Nephron progenitor cell (in vitro differentiated cells): Measurements from ENCODE around the gene EMC9.

ENCODE experiments used
- DNase-seq: peaks from one replicate; pipeline ENCODE4 v3.0.0; 2021
- H3K27ac Mint-ChIP-seq: 2 replicates; pipeline ENCODE4 v1.8.0; 2021; ENCODE audit warnings: mild to moderate bottlenecking, moderate library complexity, mixed read lengths
- H3K27me3 Mint-ChIP-seq: 2 replicates; pipeline ENCODE4 v1.8.0; 2021; ENCODE audit warnings: mild to moderate bottlenecking, low read depth, mixed read lengths; ENCODE audit not compliant: poor library complexity
- H3K36me3 Mint-ChIP-seq: 2 replicates; pipeline ENCODE4 v1.8.0; 2021; ENCODE audit warnings: low read depth, mixed read lengths
- H3K4me1 Mint-ChIP-seq: 2 replicates; pipeline ENCODE4 v1.8.0; 2021; ENCODE audit warnings: mixed read lengths
- H3K4me3 Mint-ChIP-seq: 2 replicates; pipeline ENCODE4 v1.8.0; 2021; ENCODE audit warnings: mild to moderate bottlenecking, moderate library complexity, mixed read lengths
- H3K9me3 Mint-ChIP-seq: 2 replicates; pipeline ENCODE4 v1.8.0; 2021; ENCODE audit warnings: mild to moderate bottlenecking, moderate library complexity, mixed read lengths
- CTCF ChIP-seq: fragments of 200-600 bp; sonication (generic); IDR thresholded peaks from 2 replicates; pipeline ENCODE4 v1.5.0; 2021; ENCODE audit warnings: antibody characterized with exemption

Gene EMC9

GRCh38 chr14:24156840-24157239, 15.4 kb upstream of the EMC9 start:
- Mint-ChIP-seq H3K27ac (peak overlapping the region; percentile 36), H3K4me1 (peaks cover 16% of the 10 kb centered on the region), H3K36me3 (peaks cover 49% of the 10 kb centered on the region), H3K4me3 (no peak overlapping the region), H3K27me3 (no peaks in the 10 kb centered on the region), H3K9me3 (no peaks in the 10 kb centered on the region)
- no peak for TF ChIP-seq CTCF
- DNase-seq = no peak

- peaks cover 64% of the 10 kb centered on the region for H3K36me3 Mint-ChIP-seq
Measured at GRCh38 chr14:24155100-24155499, 13.7 kb upstream of the EMC9 start.

GRCh38 chr14:24151404-24152080, 10.2 kb upstream of the EMC9 start:
- no peak overlapping the region for H3K4me3 Mint-ChIP-seq
- no peak overlapping the region for H3K27ac Mint-ChIP-seq
- peaks cover 57% of the 10 kb centered on the region for H3K36me3 Mint-ChIP-seq
- no peak for TF ChIP-seq CTCF
- H3K4me1 Mint-ChIP-seq = peaks cover 21% of the 10 kb centered on the region
- H3K27me3 Mint-ChIP-seq = no peaks in the 10 kb centered on the region
- H3K9me3 Mint-ChIP-seq = no peaks in the 10 kb centered on the region
- no peak for DNase-seq

More at GRCh38 chr14:24155100-24155499, 13.7 kb upstream of the EMC9 start:
- Mint-ChIP-seq H3K27me3 (no peaks in the 10 kb centered on the region), H3K27ac (no peak overlapping the region), H3K9me3 (no peaks in the 10 kb centered on the region), H3K4me1 (peaks cover 4% of the 10 kb centered on the region), H3K4me3 (no peak overlapping the region)
- no peak for DNase-seq
- TF ChIP-seq CTCF = no peak

GRCh38 chr14:24150993-24151392, 9.6 kb upstream of the EMC9 start:
- peaks cover 26% of the 10 kb centered on the region for H3K4me1 Mint-ChIP-seq
- H3K27ac Mint-ChIP-seq = no peak overlapping the region
- no peak overlapping the region for H3K4me3 Mint-ChIP-seq
- no peak for TF ChIP-seq CTCF
- no peaks in the 10 kb centered on the region for H3K27me3 Mint-ChIP-seq
- no peaks in the 10 kb centered on the region for H3K9me3 Mint-ChIP-seq
- peaks cover 55% of the 10 kb centered on the region for H3K36me3 Mint-ChIP-seq
- no peak for DNase-seq

- DNase-seq = no peak
- Mint-ChIP-seq H3K9me3 (no peaks in the 10 kb centered on the region), H3K36me3 (peaks cover 51% of the 10 kb centered on the region), H3K4me1 (peaks cover 30% of the 10 kb centered on the region), H3K27ac (no peak overlapping the region), H3K27me3 (no peaks in the 10 kb centered on the region), H3K4me3 (no peak overlapping the region)
- no peak for TF ChIP-seq CTCF
Measured at GRCh38 chr14:24150567-24150966, 9.2 kb upstream of the EMC9 start.

GRCh38 chr14:24150061-24150460, 8.7 kb upstream of the EMC9 start:
- no peaks in the 10 kb centered on the region for H3K9me3 Mint-ChIP-seq
- H3K4me3 Mint-ChIP-seq = no peak overlapping the region
- DNase-seq = no peak
- no peak for TF ChIP-seq CTCF
- peaks cover 48% of the 10 kb centered on the region for H3K36me3 Mint-ChIP-seq
- no peak overlapping the region for H3K27ac Mint-ChIP-seq
- H3K4me1 Mint-ChIP-seq = peaks cover 35% of the 10 kb centered on the region
- H3K27me3 Mint-ChIP-seq = no peaks in the 10 kb centered on the region
